Superior temporal gyrus (tissue), 1 donor: ENCODE measurements around the gene PIAS4.

ENCODE experiments used
- DNase-seq: peaks from one replicate; pipeline ENCODE4 v3.0.0-alpha.2; 2016; ENCODE audit errors: extremely low spot score

Gene PIAS4

DNA sequence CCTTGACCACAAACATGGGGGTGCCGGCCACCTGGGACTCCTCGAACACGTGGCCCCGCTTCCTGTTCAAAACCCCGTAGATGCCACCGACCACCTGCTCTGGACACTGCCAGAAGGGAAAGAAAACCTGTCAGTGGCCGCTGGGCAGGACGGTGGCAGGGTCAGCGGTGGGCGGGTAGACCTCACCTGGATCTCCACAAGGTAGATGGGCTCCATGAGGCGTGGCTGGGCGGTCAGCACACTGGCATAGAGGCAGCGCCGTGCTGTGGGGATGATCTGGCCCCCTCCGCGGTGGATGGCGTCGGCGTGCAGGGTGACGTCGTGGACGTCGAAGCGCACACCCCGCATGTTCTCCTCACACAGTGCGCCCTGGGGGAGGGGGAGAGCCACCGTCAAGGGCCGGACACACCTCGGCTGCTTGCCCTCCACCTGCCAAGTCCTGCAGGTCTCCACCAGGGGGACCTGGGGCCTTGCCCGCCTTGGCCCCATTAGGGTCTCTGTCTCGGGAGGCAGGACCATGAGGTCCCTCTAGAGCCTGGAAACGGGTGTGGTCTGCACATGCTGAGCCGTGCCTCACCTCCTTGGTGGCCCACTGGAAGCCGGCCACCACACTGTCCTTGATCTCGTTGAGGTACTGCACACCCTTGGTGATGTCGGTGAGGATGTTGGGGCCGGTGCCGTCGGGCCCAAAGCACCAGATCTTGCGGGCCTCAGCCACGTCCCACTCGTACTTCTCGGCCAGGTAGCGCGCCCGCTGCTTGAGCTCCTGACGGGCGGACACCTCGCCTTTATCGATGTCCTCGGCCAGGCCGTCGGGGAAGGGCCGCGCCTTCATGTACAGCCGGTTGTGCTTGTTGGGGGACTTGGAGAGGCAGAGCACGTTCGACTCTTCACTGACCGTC is 30.0 kb upstream of the PIAS4 start:
- no peak for DNase-seq

- no peak for DNase-seq
Observed at GRCh38 chr19:3978145-3978544, 29.4 kb upstream of the PIAS4 start.

DNA sequence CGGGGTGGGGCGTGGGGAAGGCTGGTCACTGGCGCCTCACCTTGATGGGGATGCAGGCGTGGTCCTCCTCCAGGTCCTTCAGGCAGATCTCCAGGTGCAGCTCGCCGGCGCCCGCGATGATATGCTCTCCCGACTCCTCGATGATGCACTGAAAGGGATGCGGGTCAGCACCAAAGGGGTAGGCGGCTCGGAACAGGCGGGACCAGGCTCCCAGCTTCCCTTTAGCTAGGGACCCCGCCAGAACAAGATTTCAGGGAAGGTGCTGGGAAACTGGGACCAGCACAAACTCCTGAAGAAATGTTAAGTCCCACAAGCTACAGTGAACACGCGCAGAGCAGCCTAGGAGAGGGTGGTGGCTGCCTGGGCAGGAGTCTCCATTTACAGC is 28.3 kb upstream of the PIAS4 start:
- DNase-seq, result no peak

- no peak for DNase-seq
Observed at GRCh38 chr19:3979674-3980352, 27.7 kb upstream of the PIAS4 start.

DNA sequence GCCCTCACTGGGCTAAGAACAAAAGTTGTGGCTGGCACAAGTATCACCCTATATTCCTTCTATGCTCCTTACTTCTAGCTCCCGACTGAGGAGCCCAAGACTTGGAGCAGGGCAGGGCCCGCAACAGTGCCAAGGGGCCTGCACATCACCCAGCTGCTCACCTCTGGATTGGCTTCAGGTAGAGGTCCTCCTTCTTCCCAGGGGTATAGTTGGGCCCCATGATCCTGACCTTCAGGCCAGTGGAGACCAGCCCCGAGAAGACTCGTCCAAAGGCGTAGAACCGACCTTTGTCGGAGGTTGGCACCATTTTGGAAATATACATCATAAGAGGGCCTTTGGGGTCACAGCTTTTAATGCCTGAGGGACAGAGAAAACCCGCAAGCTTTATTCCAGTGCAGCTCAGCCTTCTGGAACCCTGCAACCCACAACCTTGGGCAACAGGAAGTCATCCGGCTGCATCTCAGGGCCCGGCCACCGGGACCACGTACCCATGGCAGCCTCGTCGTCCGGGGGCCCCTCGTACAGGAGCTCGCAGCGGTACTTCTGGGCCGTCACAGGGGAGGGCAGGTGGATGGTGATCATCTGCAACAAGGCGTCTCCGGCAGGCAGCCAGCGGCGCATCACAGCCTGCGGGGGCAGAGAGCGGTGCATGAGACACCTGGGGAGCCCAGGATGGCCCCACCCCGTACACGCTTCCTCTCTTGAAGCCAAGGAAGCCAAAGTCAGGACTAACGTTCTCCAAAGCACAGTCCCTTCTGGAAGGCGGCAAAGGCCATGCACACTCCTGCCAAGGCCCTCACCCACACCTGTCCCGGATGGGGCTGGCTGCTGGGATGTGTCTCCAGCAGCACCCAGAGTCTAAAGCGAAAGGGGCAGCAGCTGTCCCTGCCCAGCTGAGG is 26.9 kb upstream of the PIAS4 start:
- DNase-seq, result no peak

DNA sequence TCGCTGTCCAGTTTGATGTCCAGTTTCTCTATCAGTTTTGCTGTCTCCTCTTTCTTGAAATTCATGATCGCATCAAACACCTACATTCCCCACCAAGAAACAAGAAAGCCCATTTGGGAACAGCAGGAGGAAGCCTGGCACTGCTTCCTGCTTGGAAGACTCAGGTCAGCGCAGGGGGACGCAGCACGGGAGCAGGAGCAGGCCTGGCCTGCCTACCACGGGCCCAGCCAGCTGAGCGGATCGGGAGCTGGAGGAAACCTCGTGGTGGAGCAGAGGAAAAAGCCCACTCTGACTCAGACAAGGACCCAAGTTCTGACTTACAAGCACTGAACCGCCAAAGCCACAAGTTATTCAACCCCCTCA is 26.2 kb upstream of the PIAS4 start:
- DNase-seq, result no peak

DNA sequence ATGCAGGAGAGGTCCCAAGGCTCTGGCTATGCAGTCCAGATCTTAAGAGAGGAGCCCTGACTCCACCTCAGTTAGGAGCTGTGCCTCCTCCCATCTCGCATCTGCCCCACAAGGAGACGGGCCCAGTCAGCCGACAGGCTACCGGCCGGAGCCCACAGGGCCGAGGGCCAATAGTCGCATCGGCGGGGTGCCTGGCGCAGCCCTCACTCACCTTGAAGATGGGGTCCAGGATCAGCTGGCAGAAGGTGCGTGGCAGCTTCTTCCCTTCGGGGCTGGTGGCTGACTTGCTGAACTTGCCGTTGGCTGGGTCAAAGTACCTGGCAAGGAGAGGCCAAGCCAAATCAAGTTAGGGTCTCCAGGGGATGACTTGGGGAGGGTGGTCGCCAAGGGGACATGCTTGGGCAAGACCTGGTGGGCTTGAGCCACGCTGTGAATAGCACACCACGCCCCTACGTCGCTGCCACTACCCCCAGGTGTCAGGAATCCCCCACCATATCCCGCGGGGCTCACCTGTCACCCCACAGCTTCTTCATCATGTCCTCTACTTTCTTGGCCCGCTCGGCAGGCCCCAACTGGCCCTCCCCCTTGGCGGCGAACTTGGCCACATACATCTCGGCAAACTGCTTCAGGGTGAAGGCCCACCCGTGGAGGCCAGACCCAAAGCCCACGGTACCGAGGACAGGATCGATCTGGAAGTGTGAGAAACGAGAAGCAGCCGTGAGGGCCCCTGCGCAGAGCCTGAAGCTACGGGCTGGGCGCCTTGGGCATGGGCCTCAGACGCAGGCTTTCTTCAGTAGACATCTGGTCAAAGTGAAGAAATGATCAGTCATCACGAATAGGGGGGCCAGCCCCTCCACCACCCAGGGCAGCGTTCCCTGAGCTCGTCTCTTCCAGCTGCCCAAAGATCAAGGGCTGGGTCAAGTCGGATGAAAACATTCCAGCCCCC is 25.5 kb upstream of the PIAS4 start:
- no peak for DNase-seq

DNA sequence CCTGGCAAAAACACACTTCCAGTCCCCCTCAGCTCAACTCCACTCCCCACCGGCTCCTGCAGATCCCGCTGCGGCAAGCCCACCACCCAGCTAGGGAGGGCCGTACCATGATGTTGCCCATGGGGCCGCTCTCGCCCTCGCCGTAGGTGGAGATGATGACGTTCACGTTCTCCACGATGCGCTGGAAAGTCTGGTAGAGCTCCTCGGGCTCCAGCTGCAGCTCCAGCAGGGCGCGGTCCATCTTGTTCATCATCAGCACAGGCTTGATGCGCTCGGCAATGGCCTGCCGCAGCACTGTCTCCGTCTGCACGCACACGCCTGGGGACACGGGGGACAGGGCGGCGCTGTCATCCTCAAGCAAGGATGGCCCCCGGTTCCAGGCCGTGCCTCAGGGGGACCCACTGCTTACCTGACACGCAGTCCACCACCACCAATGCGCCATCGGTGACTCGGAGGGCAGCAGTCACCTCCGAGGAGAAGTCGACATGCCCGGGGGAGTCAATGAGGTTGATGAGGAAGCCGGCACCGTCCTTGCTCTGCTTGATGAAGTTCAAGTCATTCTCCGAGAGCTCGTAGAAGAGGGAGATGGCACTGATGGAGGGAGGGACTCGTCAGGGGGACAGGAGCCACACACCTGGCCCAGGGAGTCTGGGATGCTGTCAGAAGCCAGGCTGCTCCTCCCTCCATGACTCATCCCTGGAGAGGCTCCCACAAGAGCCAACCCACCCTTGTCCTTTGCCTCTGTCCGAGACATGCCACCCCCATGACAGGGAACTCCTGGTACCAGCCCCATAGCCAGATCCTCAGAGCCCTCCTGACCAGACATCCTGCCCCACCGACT is 24.6 kb upstream of the PIAS4 start:
- no peak for DNase-seq

- no peak for DNase-seq
Observed at GRCh38 chr19:3983542-3983914, 24.0 kb upstream of the PIAS4 start.

- no peak for DNase-seq
Observed at GRCh38 chr19:3983936-3984583, 23.5 kb upstream of the PIAS4 start.

DNA sequence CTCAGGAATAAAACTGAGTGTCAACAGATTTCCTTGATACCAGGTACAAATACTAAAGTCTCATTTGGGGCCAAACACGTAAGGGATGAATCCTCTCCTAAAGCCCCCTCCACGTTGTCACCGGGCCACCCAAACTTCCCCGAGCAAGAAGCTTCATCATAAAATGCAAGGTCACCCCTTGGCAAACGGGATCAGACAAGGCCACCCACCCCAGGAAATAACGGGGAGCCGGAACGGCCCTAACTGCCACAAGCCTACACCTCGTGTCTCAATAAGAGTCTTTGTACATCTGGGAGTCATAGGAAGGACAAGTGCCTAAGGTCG is 23.0 kb upstream of the PIAS4 start:
- no peak for DNase-seq

DNA sequence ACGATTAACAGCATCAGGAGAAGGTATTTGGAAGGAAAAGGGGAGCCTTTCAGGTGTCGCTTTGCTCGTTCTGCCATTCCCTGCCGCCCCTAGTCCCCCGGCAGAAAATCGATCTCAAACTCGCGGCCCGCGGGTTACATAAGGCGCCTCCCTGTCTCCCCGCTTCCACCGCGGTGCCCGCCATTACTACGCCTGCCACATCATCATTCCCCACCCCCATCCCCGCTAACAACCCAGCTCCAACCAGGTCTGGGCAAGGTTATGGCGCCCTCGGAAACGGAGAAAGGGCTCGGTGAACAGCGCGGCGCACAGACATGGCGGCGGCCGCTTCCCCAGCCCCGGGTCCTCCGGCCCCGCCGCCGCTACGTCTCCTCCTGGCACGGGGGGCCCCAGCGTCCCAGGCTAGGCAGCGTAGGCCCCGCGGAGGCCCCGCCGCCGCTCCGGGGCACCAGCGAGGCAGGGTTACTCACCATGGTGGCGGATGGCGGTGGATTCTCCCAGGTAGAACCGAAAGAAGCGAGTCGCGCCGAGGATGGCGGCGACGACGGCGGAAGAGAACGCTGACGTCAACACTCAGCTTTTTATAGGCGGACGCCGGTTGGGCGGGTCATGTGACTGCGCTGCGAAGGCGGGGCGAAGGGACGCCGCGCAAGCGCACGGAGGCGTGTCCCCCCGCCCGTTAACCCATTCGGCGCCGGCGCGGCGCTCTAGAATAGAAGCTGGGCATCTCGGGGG is 22.5 kb upstream of the PIAS4 start, which contains the start of gene EEF2:
Gene EEF2 (minus strand): TSS at position 556 of the 735 bp plus-strand sequence. CDS start 83 bp downstream, at position 473.
- peak; percentile 95 for DNase-seq

DNA sequence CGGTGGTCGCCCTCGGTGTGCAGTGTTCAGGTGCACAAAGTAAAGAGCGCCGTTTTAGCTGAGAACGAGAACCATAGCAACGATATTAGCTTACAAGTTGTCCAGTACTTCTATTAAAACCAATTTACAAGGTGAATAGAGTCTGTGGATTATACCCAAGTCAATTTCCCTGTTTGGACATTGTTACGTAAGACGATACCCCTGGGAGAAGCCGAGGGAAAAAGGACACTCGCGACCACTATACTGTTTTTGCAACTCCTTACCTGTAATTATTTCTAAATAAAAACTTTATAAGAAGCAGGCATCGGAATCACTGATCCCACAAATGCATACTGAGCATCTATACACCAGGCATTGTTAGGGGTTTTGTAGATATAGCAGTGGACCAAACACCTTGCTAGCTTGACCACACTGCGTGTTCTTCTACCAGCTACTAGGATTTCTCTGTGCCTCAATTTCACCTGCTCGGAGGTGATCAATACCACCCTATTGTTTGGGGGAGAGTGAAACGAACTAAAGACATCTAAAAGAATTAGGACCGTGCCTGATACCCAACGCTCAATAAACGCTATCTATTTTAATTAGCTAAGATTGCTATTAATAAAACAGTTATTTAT is 21.8 kb upstream of the PIAS4 start:
- no peak for DNase-seq

- DNase-seq, result peak; percentile 95
Observed at GRCh38 chr19:3986260-3987041, 21.1 kb upstream of the PIAS4 start.

DNA sequence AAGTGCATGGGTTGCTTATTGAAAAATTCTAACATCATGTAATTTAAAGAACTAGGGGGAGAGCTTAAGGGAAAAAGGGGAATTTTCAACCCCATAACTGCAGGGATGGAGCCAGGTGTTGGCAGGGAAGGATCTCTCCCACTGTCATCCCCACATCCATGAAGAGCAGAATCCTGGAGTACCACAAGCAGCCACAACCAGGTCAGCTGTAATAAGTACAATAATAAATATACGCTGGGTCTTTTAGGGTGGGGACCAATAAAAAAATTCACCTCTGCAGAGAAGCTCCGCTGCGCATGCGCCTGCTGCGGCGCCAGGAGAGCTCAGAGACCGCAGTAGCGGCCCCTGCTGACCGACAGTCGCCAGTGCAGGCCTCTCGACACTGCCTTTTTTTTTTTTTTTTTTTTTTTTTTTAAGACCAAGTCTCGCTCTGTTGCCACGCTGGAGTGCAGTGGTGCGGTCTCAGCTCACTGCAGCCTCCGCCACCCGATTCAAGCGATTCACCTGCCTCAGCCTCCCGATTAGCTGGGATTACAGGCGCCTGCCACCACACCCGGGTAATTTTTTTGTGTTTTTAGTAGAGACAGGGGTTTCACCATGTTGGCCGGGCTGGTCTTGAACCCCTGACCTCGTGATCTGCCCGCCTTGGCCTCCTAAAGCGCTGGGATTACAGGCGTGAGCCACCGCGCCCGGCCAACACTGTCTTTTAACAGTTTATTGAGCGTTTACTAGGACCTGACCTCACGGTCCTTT is 19.7 kb upstream of the PIAS4 start:
- peak; percentile 91 for DNase-seq

- no peak for DNase-seq
Observed at GRCh38 chr19:3990815-3991117, 16.8 kb upstream of the PIAS4 start.

DNA sequence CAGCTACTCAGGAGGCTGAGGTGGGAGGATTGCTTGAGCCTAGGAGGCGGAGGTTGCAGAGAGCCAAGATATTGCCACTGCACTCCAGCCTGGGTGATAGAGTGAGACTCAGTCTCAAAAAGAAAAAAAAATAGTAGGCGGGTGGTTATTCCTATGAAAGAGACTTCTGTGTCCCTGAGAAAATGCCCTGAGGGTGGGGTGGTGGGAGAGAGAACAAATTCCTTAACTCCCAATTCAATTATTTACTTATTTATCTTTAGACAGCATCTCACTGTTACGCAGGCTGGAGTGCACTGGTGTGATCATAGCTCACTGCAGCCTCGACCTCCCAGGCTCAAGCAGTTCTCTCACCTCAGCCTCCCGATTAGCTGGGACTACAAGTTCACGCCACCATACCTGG is 11.9 kb upstream of the PIAS4 start:
- no peak for DNase-seq
